H1 (cell line): ENCODE data around the gene TRIM67.

Source experiments
- CEBPB ChIP-seq: IDR thresholded peaks from 2 replicates; pipeline ENCODE4 v1.6.1; 2012; ENCODE audit warnings: low read depth, low read length
- CREB1 ChIP-seq: IDR thresholded peaks from 2 replicates; pipeline ENCODE4 v1.6.1; 2012; ENCODE audit warnings: inconsistent platforms
- FOSL1 ChIP-seq: IDR thresholded peaks from 2 replicates; pipeline ENCODE4 v1.6.1; 2011; ENCODE audit warnings: mild to moderate bottlenecking, low read depth, low read length, moderate library complexity; ENCODE audit not compliant: insufficient read depth
- GTF2F1 ChIP-seq: IDR thresholded peaks from 2 replicates; pipeline ENCODE4 v1.6.1; 2012; ENCODE audit warnings: low read depth, low read length, improper control_type of control experiment, borderline replicate concordance
- POLR2A ChIP-seq, 2 experiments: IDR thresholded peaks; 1 replicate in 1 of 2; 2 replicates in 1 of 2; pipeline ENCODE4 v1.6.1; 2011; ENCODE audit warnings: low read depth in 2 of 2, low read length in 2 of 2, mild to moderate bottlenecking in 2 of 2; ENCODE audit errors: control extremely low read depth in 1 of 2
- RAD21 ChIP-seq, 2 experiments: IDR thresholded peaks in 1 of 2; conservative IDR thresholded peaks in 1 of 2; 2 replicates each; pipeline ENCODE4 v1.6.1; 2011; ENCODE audit warnings: low read depth in 2 of 2, low read length in 2 of 2, improper control_type of control experiment in 1 of 2, inconsistent platforms in 1 of 2, mild to moderate bottlenecking in 1 of 2, moderate library complexity in 1 of 2
- SP1 ChIP-seq: IDR thresholded peaks from 2 replicates; pipeline ENCODE4 v1.6.1; 2011; ENCODE audit warnings: low read depth, low read length
- TAF7 ChIP-seq: optimal IDR thresholded peaks from 2 replicates; pipeline ENCODE3; 2011; ENCODE audit warnings: low read depth, mild to moderate bottlenecking, inconsistent platforms, low read length, moderate library complexity, borderline replicate concordance
- TF ChIP-seq, protein P1 (sequence below), 3 experiments: IDR thresholded peaks; 1 replicate in 2 of 3; 2 replicates in 1 of 3; pipeline versions ENCODE4 v1.5.1 to v1.6.1; 2011; ENCODE audit warnings: low read length in 3 of 3, mild to moderate bottlenecking in 3 of 3, inconsistent platforms in 2 of 3, low read depth in 1 of 3, moderate library complexity in 1 of 3; ENCODE audit not compliant: insufficient read depth in 1 of 3; ENCODE audit errors: control extremely low read depth in 1 of 3

DNA sequence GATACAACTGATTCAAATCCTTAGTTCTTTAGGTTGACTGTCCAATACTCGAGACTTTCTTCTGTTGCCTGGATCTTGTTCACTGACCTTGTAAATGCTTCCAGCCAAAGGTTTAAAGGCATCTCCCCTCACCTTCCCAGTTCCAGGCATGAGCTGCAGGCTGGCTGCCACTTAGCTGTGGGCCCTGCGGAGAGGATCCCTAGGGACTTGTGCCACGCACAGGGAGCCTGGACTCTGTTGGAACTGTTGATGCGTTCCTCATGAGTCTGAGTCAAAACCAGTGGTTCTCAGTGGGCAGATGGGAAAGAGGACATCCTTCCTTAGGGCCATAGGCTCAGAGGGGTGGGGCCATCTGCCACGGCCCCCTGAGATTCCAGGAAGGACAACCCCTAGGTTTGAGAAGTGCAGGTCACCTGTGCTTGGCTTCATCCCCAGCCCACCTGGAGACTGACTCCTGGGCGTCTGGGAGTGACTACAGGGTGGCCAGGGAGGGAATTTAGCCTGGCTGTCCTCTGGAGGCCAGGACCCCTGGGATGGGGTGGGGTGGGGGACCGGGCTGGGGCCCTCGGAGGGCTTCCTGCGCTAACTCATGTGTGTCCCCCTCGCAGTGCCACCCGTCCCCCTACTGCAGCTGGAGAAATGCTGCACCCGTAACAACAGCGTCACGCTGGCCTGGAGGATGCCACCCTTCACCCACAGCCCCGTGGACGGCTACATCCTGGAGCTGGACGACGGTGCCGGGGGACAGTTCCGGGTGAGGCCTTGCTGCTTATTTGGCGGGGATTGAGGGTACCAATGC is 41.6 kb downstream of the TRIM67 start:
- TF ChIP-seq, protein P1, sequence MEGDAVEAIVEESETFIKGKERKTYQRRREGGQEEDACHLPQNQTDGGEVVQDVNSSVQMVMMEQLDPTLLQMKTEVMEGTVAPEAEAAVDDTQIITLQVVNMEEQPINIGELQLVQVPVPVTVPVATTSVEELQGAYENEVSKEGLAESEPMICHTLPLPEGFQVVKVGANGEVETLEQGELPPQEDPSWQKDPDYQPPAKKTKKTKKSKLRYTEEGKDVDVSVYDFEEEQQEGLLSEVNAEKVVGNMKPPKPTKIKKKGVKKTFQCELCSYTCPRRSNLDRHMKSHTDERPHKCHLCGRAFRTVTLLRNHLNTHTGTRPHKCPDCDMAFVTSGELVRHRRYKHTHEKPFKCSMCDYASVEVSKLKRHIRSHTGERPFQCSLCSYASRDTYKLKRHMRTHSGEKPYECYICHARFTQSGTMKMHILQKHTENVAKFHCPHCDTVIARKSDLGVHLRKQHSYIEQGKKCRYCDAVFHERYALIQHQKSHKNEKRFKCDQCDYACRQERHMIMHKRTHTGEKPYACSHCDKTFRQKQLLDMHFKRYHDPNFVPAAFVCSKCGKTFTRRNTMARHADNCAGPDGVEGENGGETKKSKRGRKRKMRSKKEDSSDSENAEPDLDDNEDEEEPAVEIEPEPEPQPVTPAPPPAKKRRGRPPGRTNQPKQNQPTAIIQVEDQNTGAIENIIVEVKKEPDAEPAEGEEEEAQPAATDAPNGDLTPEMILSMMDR (IDR thresholded peaks at IDR 0.05; ENCODE audit: control extremely low read depth in 1 of 3, insufficient read depth in 1 of 3, low read depth in 1 of 3, low read length in 3 of 3): no peak
- TF ChIP-seq TAF7: no peak
- no peak for TF ChIP-seq RAD21 (IDR thresholded peaks at IDR 0.05 in 1 of 2, conservative IDR thresholded peaks at IDR 0.05 in 1 of 2; ENCODE audit: low read depth in 2 of 2, low read length in 2 of 2)
- no peak for TF ChIP-seq GTF2F1
- no peak for TF ChIP-seq CREB1
- TF ChIP-seq FOSL1: no peak
- no peak for TF ChIP-seq SP1
- no peak for TF ChIP-seq CEBPB
- TF ChIP-seq POLR2A (IDR thresholded peaks at IDR 0.05; ENCODE audit: control extremely low read depth in 1 of 2, low read depth in 2 of 2, low read length in 2 of 2): no peak
